GM21717 (cell line): ENCODE measurements around the gene TSKU.
"Not testable (repeated sequence)": the region's sequence is repeated elsewhere in the genome, so short reads cannot be mapped to it uniquely, and the experiment has no call there.

ENCODE experiments used
- ATAC-seq: cut with Tn5 transposase; IDR thresholded peaks from one replicate; pipeline ENCODE4 v1.9.1; 2021; ENCODE audit warnings: mild to moderate bottlenecking, moderate library complexity; ENCODE audit not compliant: unreplicated experiment

The TSKU gene

GRCh38 chr11:76822406-76822805 is 39.2 kb downstream of the TSKU start:
- ATAC-seq: no peak

- ATAC-seq: no peak
Observed at GRCh38 chr11:76823481-76824028, 40.4 kb downstream of the TSKU start.

GRCh38 chr11:76824083-76824939 is 41.2 kb downstream of the TSKU start:
- ATAC-seq: no peak

- ATAC-seq: no peak
Observed at GRCh38 chr11:76824980-76825725, 42.0 kb downstream of the TSKU start.

GRCh38 chr11:76825726-76826396 is 42.7 kb downstream of the TSKU start:
- no peak for ATAC-seq

- not testable (repeated sequence) for ATAC-seq
Observed at GRCh38 chr11:76826508-76826907, 43.4 kb downstream of the TSKU start.

- ATAC-seq: not testable (repeated sequence)
Observed at GRCh38 chr11:76827005-76827404, 43.8 kb downstream of the TSKU start.

- ATAC-seq: no peak
Observed at GRCh38 chr11:76830639-76831327, 47.6 kb downstream of the TSKU start.

- no peak for ATAC-seq
Observed at GRCh38 chr11:76831686-76832310, 48.6 kb downstream of the TSKU start.

GRCh38 chr11:76832361-76832760 is 49.2 kb downstream of the TSKU start:
- no peak for ATAC-seq

- ATAC-seq: no peak
Observed at GRCh38 chr11:76834151-76834550, 51.0 kb downstream of the TSKU start.

- no peak for ATAC-seq
Observed at GRCh38 chr11:76835036-76835435, 51.9 kb downstream of the TSKU start.

- ATAC-seq: no peak
Observed at GRCh38 chr11:76835928-76836612, 52.9 kb downstream of the TSKU start.

GRCh38 chr11:76836613-76837291 is 53.6 kb downstream of the TSKU start:
- ATAC-seq: no peak

GRCh38 chr11:76837696-76838677 is 54.8 kb downstream of the TSKU start:
- no peak for ATAC-seq

- no peak for ATAC-seq
Observed at GRCh38 chr11:76838678-76839068, 55.5 kb downstream of the TSKU start.

- no peak for ATAC-seq
Observed at GRCh38 chr11:76839311-76839710, 56.2 kb downstream of the TSKU start.

- no peak for ATAC-seq
Observed at GRCh38 chr11:76841923-76842452, 58.8 kb downstream of the TSKU start.
